Muscle layer of colon (tissue), 2 donors: ENCODE results near the gene IRAK3.
"Not testable (repeated sequence)": the region's sequence is repeated elsewhere in the genome, so short reads cannot be mapped to it uniquely, and the experiment has no call there.

Experiments used
- H3K27ac ChIP-seq: one replicate; pipeline ENCODE4 v1.7.0; 2013; ENCODE audit warnings: low read depth, mild to moderate bottlenecking, low read length, moderate library complexity
- H3K27me3 ChIP-seq, 2 donors: one replicate each; pipeline ENCODE4 v1.7.0; 2013; ENCODE audit warnings: low read length in 2 of 2, mild to moderate bottlenecking in 2 of 2; ENCODE audit not compliant: insufficient read depth in 2 of 2, control insufficient read depth in 1 of 2
- H3K36me3 ChIP-seq: one replicate; pipeline ENCODE4 v1.7.0; 2013; ENCODE audit warnings: mild to moderate bottlenecking, low read length; ENCODE audit not compliant: insufficient read depth
- H3K4me1 ChIP-seq: one replicate; pipeline ENCODE4 v1.7.0; 2013; ENCODE audit warnings: mild to moderate bottlenecking, low read length; ENCODE audit not compliant: insufficient read depth
- H3K4me3 ChIP-seq, 2 donors: one replicate each; pipeline ENCODE4 v1.7.0; 2013; ENCODE audit warnings: low read length in 2 of 2, low read depth in 1 of 2, mild to moderate bottlenecking in 1 of 2, moderate library complexity in 1 of 2
- H3K9ac ChIP-seq: one replicate; pipeline ENCODE4 v1.7.0; 2013; ENCODE audit warnings: low read length
- H3K9me3 ChIP-seq: one replicate; pipeline ENCODE4 v1.7.0; 2013; ENCODE audit warnings: mild to moderate bottlenecking, low read length
- donor health status: abdominal sarcoma.
- donor health status: Adenocarcinoma of cecum.

Gene IRAK3

GRCh38 chr12:66232263-66232662 lies 43.2 kb downstream of the IRAK3 start:
- Histone ChIP-seq H3K9ac (no peak overlapping the region), H3K36me3 (no peaks in the 10 kb centered on the region), H3K4me1 (no peaks in the 10 kb centered on the region), H3K27ac (no peak overlapping the region), H3K9me3 (no peaks in the 10 kb centered on the region), H3K4me3 (no peak overlapping the region), H3K27me3 (no peaks in the 10 kb centered on the region)

- H3K27ac ChIP-seq, H3K9me3 ChIP-seq, H3K4me3 ChIP-seq, H3K4me1 ChIP-seq, H3K9ac ChIP-seq, H3K36me3 ChIP-seq, H3K27me3 ChIP-seq: not testable (repeated sequence)
Observed at GRCh38 chr12:66234037-66234693, 45.2 kb downstream of the IRAK3 start.

- not testable (repeated sequence) for H3K9me3 ChIP-seq, H3K27ac ChIP-seq, H3K36me3 ChIP-seq, H3K9ac ChIP-seq, H3K4me1 ChIP-seq, H3K27me3 ChIP-seq
- H3K4me3 ChIP-seq, result peak overlapping the region; percentile 23 to 47
Observed at GRCh38 chr12:66234773-66235625, 46.0 kb downstream of the IRAK3 start.

- H3K4me3 ChIP-seq, result peak overlapping the region; percentile 23 to 47
- no peaks in the 10 kb centered on the region for H3K9me3 ChIP-seq
- no peaks in the 10 kb centered on the region for H3K36me3 ChIP-seq
- H3K4me1 ChIP-seq, result no peaks in the 10 kb centered on the region
- H3K27me3 ChIP-seq, result no peaks in the 10 kb centered on the region
- no peak overlapping the region for H3K27ac ChIP-seq
- H3K9ac ChIP-seq, result no peak overlapping the region
Observed at GRCh38 chr12:66235626-66236281, 46.7 kb downstream of the IRAK3 start.

GRCh38 chr12:66236282-66236675 lies 47.3 kb downstream of the IRAK3 start:
- not testable (repeated sequence) for H3K27me3 ChIP-seq, H3K27ac ChIP-seq, H3K9ac ChIP-seq, H3K36me3 ChIP-seq, H3K4me3 ChIP-seq, H3K4me1 ChIP-seq, H3K9me3 ChIP-seq

- H3K27me3 ChIP-seq, result no peaks in the 10 kb centered on the region
- H3K9me3 ChIP-seq, result no peaks in the 10 kb centered on the region
- no peak overlapping the region for H3K9ac ChIP-seq
- no peaks in the 10 kb centered on the region for H3K36me3 ChIP-seq
- H3K4me1 ChIP-seq, result no peaks in the 10 kb centered on the region
- no peak overlapping the region for H3K27ac ChIP-seq
- H3K4me3 ChIP-seq, result no peak overlapping the region
Observed at GRCh38 chr12:66236969-66237368, 48.0 kb downstream of the IRAK3 start.

- Histone ChIP-seq H3K4me1 (no peaks in the 10 kb centered on the region), H3K27me3 (no peaks in the 10 kb centered on the region), H3K36me3 (no peaks in the 10 kb centered on the region), H3K27ac (no peak overlapping the region), H3K4me3 (no peak overlapping the region), H3K9me3 (no peaks in the 10 kb centered on the region), H3K9ac (no peak overlapping the region)
Observed at GRCh38 chr12:66237505-66238175, 48.6 kb downstream of the IRAK3 start.

GRCh38 chr12:66239295-66239694 lies 50.3 kb downstream of the IRAK3 start:
- no peak overlapping the region for H3K27ac ChIP-seq
- no peaks in the 10 kb centered on the region for H3K4me1 ChIP-seq
- no peak overlapping the region for H3K9ac ChIP-seq
- H3K4me3 ChIP-seq, result no peak overlapping the region
- H3K36me3 ChIP-seq, result no peaks in the 10 kb centered on the region
- H3K9me3 ChIP-seq, result no peaks in the 10 kb centered on the region
- no peaks in the 10 kb centered on the region for H3K27me3 ChIP-seq

- no peaks in the 10 kb centered on the region for H3K36me3 ChIP-seq
- H3K4me1 ChIP-seq, result no peaks in the 10 kb centered on the region
- no peak overlapping the region for H3K27ac ChIP-seq
- no peak overlapping the region for H3K4me3 ChIP-seq
- no peak overlapping the region for H3K9ac ChIP-seq
- H3K27me3 ChIP-seq, result no peaks in the 10 kb centered on the region
- no peaks in the 10 kb centered on the region for H3K9me3 ChIP-seq
Observed at GRCh38 chr12:66240096-66240820, 51.2 kb downstream of the IRAK3 start.

- no peak overlapping the region for H3K9ac ChIP-seq
- H3K27ac ChIP-seq, result no peak overlapping the region
- no peaks in the 10 kb centered on the region for H3K27me3 ChIP-seq
- H3K4me3 ChIP-seq, result no peak overlapping the region
- no peaks in the 10 kb centered on the region for H3K4me1 ChIP-seq
- no peaks in the 10 kb centered on the region for H3K36me3 ChIP-seq
- no peaks in the 10 kb centered on the region for H3K9me3 ChIP-seq
Observed at GRCh38 chr12:66241061-66242043, 52.3 kb downstream of the IRAK3 start.
